Measurements from ENCODE around the gene MICALL2.

Gene MICALL2

DNA sequence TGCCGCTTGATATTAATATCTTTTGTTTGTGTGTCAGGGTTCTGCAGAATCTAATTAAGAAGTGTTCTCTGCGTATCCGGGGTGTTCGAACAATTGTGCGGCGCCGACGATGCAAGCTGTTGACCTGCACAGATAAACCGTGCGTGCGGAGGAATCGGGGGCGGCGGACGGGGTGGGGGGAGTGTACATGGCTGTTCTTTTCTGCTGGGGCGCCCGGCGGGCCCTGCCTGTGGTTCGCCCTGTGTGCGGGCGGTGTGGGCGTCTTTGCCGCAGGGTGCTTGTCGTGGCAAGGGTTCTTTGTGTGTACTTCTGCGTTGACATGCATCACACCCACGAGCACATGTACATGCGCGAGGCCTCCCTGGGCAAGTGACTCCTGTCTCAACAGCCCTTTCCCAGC lies 47.9 kb downstream of the MICALL2 start:
- DNase-seq = no peak

GRCh38 chr7:1410992-1411391 lies 48.3 kb downstream of the MICALL2 start:
- no peak for DNase-seq

DNA sequence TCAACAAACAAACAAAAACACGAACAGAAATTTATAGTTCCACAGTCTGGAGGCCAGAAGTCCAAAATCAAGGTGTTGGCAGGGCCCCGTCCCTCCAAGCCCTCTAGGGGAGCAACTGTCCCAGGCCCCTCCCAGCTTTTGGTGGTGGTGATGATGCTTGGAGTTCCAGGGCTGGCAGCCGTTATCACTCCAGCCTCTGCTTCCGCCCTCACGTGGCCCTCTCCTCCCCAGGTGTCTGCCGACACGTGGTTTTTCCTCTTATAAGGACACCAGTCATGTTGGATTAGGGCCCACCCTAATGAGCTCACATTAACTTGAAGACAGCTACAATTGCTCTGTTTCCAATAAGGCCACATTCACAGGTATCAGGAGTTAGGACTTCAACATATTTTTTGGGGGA lies 49.7 kb downstream of the MICALL2 start:
- DNase-seq = no peak

DNA sequence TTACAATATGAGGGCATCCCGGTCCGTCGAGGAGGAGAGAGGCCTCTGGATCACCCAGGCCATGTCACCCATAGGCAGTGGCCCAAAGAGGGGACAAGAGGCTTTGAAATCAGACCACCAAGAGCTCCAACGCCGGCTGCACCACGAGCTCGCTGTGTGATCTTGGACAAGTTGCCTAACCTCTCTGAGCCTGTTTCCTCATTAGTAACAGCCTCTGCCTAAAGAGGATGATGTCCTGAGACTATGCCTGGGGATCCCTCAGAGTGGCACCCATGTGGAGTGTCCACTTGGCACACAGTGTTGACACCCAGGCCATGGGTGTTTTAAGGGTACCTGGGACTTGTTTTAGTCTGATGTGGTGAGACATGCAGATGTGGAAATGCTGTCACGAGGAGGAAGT lies 50.8 kb downstream of the MICALL2 start:
- no peak for DNase-seq

DNA sequence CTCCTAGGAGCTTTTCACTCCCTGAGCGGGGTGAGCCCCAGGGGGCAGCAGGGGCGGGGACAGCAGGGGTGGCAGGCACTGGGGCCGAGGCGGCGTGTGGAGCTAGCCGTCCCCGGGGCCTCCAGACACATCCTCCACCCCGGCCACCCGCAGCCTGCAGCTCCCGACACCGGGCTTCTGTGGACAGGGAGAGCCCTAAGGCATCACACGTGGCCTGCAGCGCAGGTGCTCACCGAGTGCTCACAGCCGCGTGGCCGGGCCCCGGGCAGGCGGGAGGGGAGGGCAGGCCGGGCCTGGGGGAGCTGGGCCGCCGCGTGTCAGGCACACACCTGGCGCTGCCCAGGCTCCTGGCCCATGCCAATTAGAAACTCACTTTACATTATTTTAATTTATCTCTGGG lies 51.4 kb downstream of the MICALL2 start:
- no peak for DNase-seq

DNA sequence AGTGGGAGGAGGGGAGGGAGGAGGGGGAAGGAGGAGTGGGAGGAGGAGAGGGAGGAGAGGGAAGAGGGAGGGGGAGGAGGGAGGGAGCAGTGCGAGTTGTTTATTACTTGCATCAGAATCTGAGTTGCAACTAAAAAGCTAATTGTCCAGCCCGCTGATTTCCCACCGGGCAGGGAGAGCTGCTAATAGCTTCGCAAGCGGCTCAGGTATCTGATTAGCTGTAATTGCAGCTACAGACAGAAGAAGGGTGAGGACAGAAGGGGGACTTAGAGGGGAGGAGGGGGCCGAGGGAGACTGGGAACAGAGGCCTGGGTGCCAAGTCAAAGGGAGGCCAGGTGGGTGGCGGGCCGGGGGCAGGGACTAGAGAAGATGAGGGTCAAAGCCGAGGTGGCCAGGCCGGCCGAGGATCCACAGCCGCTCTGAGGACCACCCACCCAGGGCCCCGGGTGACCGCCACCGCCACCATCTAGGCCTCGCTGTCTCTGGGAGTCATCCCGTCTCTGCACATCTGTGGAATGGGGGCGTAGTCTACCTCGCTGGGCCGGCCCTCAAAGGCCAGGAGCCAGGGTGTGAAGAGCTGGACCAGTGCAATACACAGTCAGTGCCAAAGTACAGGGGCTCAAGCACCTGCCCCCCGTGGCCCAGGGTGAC lies 54.2 kb downstream of the MICALL2 start:
- DNase-seq = no peak

DNA sequence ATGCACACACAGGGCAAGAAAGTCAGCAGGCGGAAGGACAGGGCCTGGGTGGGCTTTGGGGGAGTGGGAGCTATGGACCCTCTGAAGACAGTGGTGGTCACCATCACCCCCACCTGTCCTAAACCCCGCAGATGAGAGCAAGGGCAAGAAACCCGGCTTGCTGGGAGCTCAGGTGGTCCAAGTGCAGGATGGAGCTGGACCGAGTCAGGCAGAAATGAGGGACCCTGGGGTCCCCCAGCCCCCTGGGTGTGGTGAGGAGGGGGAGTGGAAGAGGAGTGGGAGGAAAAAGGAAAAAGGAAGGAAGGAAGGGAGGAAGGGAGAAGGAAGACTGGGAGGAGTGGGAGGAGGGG lies 54.8 kb downstream of the MICALL2 start:
- no peak for DNase-seq

GRCh38 chr7:1403638-1404459 lies 55.4 kb downstream of the MICALL2 start:
- peak; percentile 53 for DNase-seq

GRCh38 chr7:1402791-1403637 lies 56.3 kb downstream of the MICALL2 start:
- DNase-seq = no peak

DNA sequence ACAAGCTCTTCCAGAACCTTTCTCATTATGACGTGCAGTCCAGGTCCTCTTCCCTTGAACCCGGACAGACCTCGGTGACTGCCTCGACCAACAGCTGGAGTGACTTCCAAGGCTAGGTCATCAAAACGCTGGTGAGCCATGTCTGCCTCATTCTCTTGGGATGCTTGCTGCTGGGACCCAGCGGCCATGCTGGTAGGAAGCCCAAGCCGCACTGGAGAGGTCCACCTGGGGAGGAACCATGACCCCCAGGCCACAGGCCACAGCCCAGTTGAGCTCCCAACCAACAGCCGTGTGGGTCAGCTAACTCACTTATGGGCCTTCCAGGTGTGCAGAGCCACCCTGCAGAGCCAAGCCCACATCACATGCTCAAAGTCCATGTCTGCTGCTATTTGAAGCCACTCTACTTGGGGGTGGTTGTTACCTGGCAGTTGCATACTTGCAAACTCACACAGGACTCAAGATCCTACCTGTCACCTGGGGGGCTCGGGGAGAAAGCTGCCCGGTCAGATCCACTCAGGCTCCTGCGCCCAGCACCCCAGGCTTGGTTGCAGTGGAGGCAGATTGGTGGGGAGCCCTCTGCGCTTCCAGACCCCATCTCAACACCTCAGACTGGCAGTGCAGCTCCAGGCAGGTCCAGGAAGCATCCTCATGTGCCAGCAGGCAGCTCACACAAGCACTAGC lies 57.0 kb downstream of the MICALL2 start:
- no peak for DNase-seq

DNA sequence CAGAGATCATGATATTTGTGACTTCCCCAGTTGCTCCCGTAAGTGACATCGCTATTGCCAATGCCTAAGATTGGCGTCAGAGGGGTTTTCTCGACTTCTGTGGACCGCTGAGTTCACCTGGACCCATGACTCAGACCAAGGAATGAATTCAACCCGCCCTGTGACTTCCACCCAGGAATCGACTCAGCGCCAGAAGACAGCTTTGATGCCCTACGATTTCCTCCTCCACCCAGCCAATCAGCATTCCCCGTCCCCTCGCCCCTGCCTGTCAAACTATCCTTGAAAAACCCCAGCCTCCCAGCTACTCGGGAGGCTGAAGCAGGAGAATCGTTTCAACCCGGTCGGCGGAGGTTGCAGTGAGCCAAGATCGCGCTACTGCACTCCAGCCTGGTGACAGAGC lies 58.3 kb downstream of the MICALL2 start:
- no peak for DNase-seq

DNA sequence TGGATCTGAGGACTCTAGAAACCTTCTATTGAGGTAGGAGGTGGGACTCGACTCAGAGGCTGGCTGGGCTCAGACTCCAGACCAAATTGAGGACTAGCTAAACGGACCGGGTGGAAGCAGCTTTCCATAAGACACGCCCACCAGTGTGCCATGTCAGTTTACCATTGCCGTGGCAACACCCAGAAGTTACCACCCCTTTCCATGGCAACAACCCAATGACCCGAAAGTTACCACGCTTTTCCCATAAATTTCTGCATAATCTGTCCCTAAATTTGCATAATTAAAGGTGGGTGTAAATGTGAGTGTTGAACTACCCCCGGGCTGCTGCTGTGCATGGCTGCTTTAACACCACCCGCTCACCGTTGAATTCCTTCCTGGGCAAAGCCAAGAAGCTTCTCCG lies 58.9 kb downstream of the MICALL2 start:
- DNase-seq = no peak

DNA sequence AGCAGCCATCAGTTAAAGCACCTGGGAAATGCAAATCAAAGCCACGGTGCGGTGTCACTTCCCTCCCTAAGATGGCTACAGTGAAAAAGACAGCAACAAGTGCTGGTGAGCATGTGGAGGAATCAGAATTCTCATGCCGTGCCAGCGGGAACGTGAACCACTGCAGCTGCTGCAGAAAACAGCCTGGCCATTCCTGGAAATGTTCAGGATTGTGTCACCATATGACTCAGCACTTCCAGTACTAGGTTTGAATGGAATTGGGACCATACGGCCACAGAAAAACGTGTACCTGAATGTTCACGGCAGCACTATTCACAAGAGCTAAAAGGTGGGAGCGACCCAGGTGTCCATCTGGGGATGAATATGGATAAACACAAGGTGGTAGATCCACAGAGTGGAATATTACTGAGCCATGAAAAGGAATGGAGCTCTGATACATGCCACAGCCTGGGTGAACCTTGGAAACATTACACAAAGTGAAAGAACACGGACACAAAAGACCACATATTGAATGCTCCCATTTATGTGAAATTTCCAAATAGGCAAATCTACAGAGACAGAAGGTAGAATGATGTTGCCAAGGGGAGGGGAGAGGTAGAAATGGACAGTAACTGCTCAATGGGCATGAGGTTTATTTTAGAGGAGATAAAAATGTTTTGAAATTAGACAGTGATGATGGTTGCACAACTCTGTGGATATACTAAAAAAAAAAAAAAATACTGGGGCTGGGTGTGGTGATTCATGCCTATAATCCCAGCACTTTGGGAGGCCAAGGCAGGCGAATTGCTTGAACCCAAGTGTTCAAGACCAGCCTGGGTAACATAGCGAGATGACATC lies 61.6 kb downstream of the MICALL2 start:
- DNase-seq = peak; percentile 62

DNA sequence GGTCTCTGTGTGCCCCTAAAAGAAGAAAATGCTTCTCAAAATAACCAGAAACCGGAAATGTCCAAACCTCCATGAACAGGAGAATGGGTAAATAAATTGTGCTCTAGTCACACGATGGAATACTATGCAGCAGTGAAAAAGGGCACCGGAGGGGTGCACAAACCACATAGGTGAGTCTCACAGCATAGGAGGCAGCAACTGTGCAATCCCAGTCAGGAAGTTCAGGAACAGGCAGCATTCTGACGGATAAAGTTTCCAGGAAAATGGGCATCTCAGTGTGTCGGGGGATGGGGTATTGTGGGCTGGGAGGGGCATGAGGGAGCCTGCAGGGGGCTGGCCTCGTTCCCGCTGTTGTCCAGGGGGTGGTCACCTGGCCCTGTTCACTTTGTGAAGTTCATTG lies 63.1 kb downstream of the MICALL2 start:
- DNase-seq = no peak

DNA sequence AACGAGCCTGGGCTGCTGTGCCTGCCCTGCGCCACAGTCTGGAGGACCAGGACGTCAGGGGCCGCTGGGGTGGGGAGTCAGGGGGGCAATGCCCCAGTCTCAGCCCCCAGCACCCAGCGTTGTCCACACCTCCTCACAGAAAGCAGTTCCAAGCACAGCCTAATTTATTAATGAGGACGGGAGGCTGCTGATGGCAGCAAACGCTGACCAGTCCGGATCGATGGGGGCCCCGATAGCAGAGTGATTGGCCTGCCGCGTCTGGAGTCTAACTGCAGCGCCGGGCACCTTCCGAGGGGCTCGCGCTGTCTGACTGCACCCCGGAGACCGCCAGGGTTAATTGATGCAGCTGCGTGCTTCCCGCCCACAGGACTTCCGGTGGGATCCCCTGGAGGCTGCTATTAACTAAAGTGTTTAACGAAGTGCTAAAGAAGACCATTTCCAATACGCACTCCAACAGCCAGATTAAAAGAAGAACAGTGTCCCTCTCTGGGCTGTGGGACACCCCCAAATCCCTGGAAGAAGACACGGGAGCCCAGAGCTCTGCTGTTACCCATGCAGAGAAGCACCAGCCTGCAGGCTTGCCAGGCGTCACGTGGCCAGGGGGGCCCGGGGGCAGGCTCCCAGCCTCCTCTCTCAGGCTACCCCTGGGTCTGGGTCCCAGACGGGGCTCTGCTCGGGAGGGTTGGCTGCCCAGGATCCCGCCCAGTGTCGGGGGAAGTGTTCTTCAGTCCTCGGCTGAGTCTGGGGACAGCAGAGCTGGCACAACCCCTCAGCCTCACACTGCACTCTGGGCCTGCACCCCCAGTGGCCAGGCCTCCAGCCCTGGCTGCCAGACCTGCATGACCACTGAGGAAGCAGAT lies 63.8 kb downstream of the MICALL2 start:
- no peak for DNase-seq

GRCh38 chr7:1394371-1394770 lies 64.9 kb downstream of the MICALL2 start:
- DNase-seq = no peak

GRCh38 chr7:1393421-1393820 lies 65.8 kb downstream of the MICALL2 start:
- no peak for DNase-seq

DNA sequence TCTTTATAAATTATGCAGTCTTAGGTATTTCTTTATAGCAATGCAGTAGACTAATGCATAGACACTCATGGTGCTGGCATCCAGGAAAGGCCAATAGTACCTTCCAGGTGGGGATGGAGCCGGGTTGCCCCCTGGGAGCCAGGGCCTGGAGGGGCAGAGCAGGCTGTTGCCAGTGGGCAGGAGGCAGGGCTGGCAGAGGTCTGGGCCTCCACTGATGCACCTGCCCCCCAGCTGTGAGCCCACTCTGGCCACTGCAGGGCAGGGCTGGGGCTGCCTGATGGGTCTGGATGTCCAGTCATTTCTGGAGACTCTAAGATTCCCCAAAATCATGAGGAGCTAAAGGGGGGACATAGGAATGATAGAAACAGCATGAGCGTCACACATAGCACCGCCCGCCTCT lies 66.7 kb downstream of the MICALL2 start:
- no peak for DNase-seq

DNA sequence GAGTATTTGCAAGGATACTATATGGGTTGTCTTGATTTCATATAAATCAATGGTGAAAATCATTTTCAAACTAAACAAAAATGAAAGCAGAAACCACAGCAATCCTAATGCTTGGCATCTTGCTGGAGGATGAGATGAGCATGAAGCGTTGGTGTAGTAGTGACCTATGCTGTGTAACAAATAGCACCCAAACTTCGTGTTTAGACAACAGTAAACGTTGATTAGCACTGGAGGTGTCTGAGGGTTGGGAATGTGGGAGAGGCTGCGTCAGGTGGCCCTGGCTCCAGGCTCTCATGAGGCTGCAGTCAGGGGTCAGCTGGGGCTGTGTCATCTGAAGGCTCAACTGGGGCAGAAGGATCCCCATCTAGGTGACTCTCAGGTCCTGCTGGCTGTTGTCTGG lies 67.8 kb downstream of the MICALL2 start:
- DNase-seq = no peak

GRCh38 chr7:1388703-1389335 lies 70.5 kb downstream of the MICALL2 start:
- no peak for DNase-seq

All from fibroblast of skin of right biceps (primary cell).